ENCODE data around the gene PRAMEF20.
"Not testable (repeated sequence)": the region's sequence is repeated elsewhere in the genome, so short reads cannot be mapped to it uniquely, and the experiment has no call there.

PRAMEF20 gene

GRCh38 chr1:13410150-13410549 lies at the start of gene PRAMEF20:
Gene PRAMEF20, plus strand, starts transcription at chr1:13410450. Its CDS starts 5,905 bp downstream, at chr1:13416355.
- DNase-seq (ENCODE audit: low spot score) = not testable (repeated sequence)

DNA sequence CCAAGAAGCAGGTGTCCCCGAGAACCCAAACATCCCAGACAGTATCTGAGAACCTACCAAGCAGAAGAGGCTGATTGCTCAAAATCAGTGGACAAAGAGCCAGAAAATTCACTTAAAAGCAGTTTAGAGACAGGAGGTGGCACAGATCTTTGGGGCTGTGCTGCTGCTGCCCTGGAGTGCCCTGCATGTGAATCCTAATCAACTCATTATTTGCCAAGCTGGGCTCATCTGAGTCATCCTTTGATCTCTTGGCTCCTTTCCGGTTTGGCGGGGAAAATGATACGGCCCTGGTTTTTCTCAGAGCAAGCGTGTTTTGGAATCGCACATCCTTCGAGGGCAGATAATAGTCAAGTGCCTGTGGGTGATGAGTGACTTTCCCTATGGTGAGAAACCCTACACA lies 47.9 kb upstream of the PRAMEF20 start:
- DNase-seq (ENCODE audit: low spot score) = not testable (repeated sequence)

- not testable (repeated sequence) for DNase-seq (ENCODE audit: low spot score)
These were observed 45.3 kb upstream of the PRAMEF20 start for GRCh38 chr1:13364928-13365327.

- DNase-seq (ENCODE audit: low spot score) = not testable (repeated sequence)
These were observed 43.7 kb upstream of the PRAMEF20 start for GRCh38 chr1:13366536-13366935.

DNA sequence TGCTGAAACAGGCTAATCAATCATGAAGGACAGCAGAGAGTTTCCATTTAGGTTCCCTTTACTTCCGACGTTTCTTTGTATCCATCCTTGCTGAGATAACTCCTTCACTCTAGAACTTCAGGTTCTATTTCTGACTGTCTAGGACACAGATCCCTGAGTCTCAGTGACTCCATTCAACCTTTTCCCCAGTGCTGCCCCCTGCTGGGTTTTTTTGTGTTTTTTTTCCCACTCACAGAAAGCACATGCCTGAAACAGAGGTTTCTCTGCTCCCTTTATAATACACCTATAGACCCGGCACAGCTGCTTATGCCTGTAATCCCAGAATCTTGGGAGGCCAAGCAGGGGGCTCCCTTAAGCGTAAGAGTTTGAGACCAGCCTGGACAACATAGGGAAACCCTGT lies 41.7 kb upstream of the PRAMEF20 start:
- DNase-seq (ENCODE audit: low spot score) = not testable (repeated sequence)

DNA sequence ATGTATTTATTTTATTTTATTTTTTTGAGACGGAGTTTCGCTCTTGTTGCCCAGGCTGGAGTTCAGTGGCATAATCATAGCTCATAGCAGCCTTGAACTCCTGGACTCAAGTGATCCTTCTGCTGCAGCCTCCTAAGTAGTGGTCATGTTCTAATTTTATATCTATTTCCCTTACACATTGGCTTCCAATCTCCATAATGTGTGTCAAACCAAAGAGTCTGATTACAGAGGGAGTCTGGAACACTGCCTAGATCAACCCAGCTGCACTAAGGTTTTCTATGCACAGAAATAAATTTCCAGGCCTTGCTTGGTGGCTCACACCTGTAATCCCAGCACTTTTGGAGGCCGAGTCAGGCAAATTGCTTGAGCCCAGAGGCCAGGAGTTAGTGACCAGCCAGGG lies 31.3 kb upstream of the PRAMEF20 start:
- DNase-seq (ENCODE audit: low spot score) = not testable (repeated sequence)

DNA sequence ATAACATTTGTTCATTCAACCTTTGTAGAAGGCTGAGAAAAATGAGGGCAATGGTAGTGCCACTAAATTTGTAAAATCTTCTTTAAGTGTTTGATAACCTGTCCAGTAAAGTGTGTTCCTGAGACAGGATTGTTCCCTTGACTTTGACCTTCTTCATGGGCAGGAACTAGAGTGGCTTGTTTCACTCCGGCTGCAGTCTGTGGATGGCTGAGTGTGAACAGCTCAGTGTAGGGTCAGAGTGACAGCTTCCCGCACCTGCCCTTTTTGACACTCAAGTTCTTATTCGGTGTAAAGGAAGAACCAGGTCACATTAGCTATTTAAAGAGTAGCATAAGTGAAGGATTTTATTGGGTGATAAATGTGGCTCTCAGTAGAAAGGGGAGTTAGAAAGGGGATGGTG lies 29.9 kb upstream of the PRAMEF20 start:
- DNase-seq (ENCODE audit: low spot score) = not testable (repeated sequence)

GRCh38 chr1:13389332-13389731 lies 20.9 kb upstream of the PRAMEF20 start, which contains the start of gene PRAMEF17:
Gene PRAMEF17, plus strand, starts transcription at chr1:13389632. Its CDS starts 26 bp downstream, at chr1:13389658.
- DNase-seq (ENCODE audit: low spot score) = not testable (repeated sequence)

- not testable (repeated sequence) for DNase-seq (ENCODE audit: low spot score)
These were observed 17.2 kb upstream of the PRAMEF20 start for GRCh38 chr1:13393004-13393403.

GRCh38 chr1:13394761-13395160 lies 15.5 kb upstream of the PRAMEF20 start:
- not testable (repeated sequence) for DNase-seq (ENCODE audit: low spot score)

DNA sequence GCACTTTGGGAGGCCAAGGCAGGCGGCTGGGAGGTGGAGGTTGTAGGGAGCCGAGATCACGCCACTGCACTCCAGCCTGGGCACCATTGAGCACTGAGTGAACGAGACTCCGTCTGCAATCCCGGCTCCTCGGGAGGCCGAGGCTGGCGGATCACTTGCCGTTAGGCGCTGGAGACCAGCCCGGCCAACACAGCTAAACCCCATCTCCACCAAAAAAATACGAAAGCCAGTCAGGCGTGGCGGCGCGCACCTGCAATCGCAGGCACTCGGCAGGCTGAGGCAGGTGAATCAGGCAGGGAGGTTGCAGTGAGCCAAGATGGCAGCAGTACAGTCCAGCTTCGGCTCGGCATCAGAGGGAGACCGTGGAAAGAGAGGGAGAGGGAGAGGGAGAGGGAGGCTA lies 14.9 kb upstream of the PRAMEF20 start:
- not testable (repeated sequence) for DNase-seq (ENCODE audit: low spot score)

DNA sequence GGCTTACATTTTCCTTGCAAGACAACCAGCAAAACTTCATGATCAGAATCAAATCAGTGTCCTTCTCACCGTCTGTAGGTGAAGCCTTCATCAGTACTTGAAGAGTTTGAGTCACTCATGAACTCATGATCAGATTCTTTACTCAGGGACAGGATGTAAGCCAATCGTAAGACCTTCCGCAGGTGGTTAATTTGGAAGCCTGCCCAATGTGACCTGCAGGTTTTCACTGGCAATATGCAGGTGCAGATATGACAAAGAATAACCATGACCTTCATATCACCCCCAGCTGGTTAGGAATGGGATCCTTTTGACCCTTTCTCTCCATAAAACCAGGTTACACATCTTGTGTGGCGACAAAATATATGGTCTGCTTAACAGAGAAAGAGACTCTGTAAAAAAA lies 2.4 kb upstream of the PRAMEF20 start:
- no peak for DNase-seq (ENCODE audit: low spot score)

GRCh38 chr1:13430495-13430894 lies 20.2 kb downstream of the PRAMEF20 start:
- no peak for DNase-seq (ENCODE audit: low spot score)

GRCh38 chr1:13432251-13432650 lies 22.0 kb downstream of the PRAMEF20 start:
- DNase-seq (ENCODE audit: low spot score) = no peak

GRCh38 chr1:13433694-13434358 lies 23.6 kb downstream of the PRAMEF20 start:
- not testable (repeated sequence) for DNase-seq (ENCODE audit: low spot score)

GRCh38 chr1:13435458-13435857 lies 25.2 kb downstream of the PRAMEF20 start:
- no peak for DNase-seq (ENCODE audit: low spot score)

GRCh38 chr1:13439104-13439783 lies 29.0 kb downstream of the PRAMEF20 start:
- DNase-seq (ENCODE audit: low spot score) = not testable (repeated sequence)

DNA sequence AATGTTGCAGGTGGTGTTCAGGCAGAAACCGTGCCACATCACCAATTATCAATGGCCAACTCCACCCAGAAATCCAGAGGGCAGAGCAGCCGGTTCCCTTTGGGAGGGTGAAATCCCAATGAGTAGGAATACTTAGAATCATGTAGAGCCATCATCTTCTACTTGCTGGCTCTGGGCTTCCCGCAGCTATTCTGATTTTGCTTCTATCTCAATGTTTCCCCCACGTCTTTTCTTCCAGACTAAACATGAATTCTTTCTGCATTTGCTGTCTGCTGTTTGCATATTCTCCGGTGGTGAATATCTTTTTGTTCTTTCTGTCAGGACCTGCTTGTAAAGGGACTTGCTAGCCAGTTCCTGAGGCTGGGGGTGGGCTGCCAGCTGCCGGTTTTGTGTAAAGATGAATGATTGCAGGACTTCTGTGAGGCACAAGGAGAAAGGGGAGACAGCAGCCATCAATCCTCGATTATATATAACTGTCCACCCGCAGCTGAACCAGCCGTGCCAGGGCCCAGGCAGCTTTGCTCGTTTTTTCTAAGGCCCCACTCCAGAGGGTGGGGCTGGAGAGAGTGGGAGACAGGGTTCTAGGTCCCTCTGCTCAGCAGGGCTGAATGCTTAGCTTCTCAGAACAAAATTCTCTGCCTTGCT lies 33.2 kb downstream of the PRAMEF20 start:
- no peak for DNase-seq (ENCODE audit: low spot score)

DNA sequence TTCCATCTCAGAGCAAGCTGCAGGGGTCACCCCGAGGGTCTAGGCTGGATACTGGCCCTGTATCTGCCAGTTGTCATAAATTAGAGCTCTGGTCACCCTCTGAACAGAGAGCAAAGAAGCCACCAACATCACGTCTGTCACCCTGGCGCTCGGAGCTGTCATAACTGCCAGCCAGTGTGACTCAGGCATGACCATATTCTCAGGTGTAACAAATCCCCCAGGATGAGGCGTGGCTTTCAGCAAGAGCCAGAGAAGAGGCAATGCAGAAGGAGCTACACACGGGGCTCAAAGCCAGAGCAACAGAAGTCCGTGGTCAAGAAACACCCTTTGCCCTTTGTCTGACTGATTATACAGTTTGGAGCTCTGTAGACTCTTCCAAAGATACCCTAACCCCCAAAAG lies 40.0 kb downstream of the PRAMEF20 start:
- DNase-seq (ENCODE audit: low spot score) = no peak

- no peak for DNase-seq (ENCODE audit: low spot score)
These were observed 41.2 kb downstream of the PRAMEF20 start for GRCh38 chr1:13451399-13451965.

- DNase-seq (ENCODE audit: low spot score) = no peak
These were observed 46.8 kb downstream of the PRAMEF20 start for GRCh38 chr1:13456904-13457532.

- no peak for DNase-seq (ENCODE audit: low spot score)
These were observed 51.7 kb downstream of the PRAMEF20 start for GRCh38 chr1:13461977-13462376.
